Endothelial cell of umbilical vein (primary cell): ENCODE results near the gene NPB. TPM values are rescaled to one million over a fixed set of nuclear protein-coding genes. Genes with fewer than 3 reads are reported as not detected.

Source experiments
- BruUV-seq: library from RNA; stranded (reverse); fragments of 400-500 nt; replicated peaks from 2 replicates; lab custom pipeline; 2021; lab: Mats Ljungman, UMichigan
- CTCF ChIA-PET: fragments of 300-600, 350-600 bp; sonication (Branson Sonifier 250); formaldehyde crosslinking; loops from one replicate; lab custom pipeline; 2021; ENCODE audit warnings: antibody characterized with exemption, inconsistent platforms; lab: Charles Lee
- POLR2A ChIA-PET: fragments of 300-600, 350-600 bp; sonication (Branson Sonifier 250); formaldehyde crosslinking; loops from one replicate; lab custom pipeline; 2021; ENCODE audit warnings: antibody characterized with exemption, inconsistent platforms; lab: Charles Lee
- DNase-seq: peaks from one replicate; pipeline ENCODE4 v3.0.0-alpha.2; 2011; ENCODE audit warnings: low read depth, low spot score
- FAIRE-seq: peaks from 2 replicates; lab custom pipeline; 2011; peaks lifted over from hg19 to GRCh38; lab: Jason Lieb, UNC
- H2AFZ ChIP-seq: 2 replicates; pipeline ENCODE4 v1.6.0; 2012; ENCODE audit warnings: low read depth, low read length, control low read depth, inconsistent platforms
- H3K27ac ChIP-seq: 2 replicates; pipeline ENCODE4 v1.5.1; 2011; ENCODE audit warnings: low read depth, mild to moderate bottlenecking, control low read depth, low read length, moderate library complexity; ENCODE audit not compliant: insufficient read depth
- H3K27me3 ChIP-seq, 2 experiments: 2 replicates each; pipeline versions ENCODE4 v1.6.0 to v1.6.1; 2011; ENCODE audit warnings: low read length in 2 of 2, mixed read lengths in 1 of 2; ENCODE audit not compliant: control insufficient read depth in 2 of 2, insufficient read depth in 2 of 2
- H3K36me3 ChIP-seq, 2 experiments: 2 replicates in 1 of 2; 3 replicates in 1 of 2; pipeline ENCODE4 v1.5.1; 2011; ENCODE audit warnings: low read length in 2 of 2, mild to moderate bottlenecking in 1 of 2, moderate library complexity in 1 of 2; ENCODE audit not compliant: control insufficient read depth in 2 of 2, insufficient read depth in 2 of 2; ENCODE audit errors: extremely low read depth in 1 of 2
- H3K4me1 ChIP-seq: 3 replicates; pipeline ENCODE4 v1.5.1; 2011; ENCODE audit warnings: mild to moderate bottlenecking, low read length; ENCODE audit not compliant: control insufficient read depth, insufficient read depth; ENCODE audit errors: extremely low read depth
- H3K4me2 ChIP-seq: 2 replicates; pipeline ENCODE4 v1.6.1; 2011; ENCODE audit warnings: low read length, control low read depth, mixed read lengths; ENCODE audit not compliant: insufficient read depth
- H3K4me3 ChIP-seq, 3 experiments: fragments of 200-600 bp in 1 of 3; sonication (generic), shearing (Covaris generic) in 1 of 3; replicated peaks in 1 of 3; 2 replicates each; pipeline ENCODE4 v1.5.1; 2011 to 2016; ENCODE audit warnings: control low read depth in 3 of 3, low read length in 3 of 3, mild to moderate bottlenecking in 2 of 3, inconsistent platforms in 1 of 3, low read depth in 1 of 3, moderate library complexity in 1 of 3; ENCODE audit not compliant: insufficient read depth in 1 of 3
- H3K79me2 ChIP-seq: 2 replicates; pipeline ENCODE4 v1.6.0; 2012; ENCODE audit warnings: low read length, inconsistent platforms; ENCODE audit not compliant: control insufficient read depth, insufficient read depth
- H3K9ac ChIP-seq: replicated peaks from 2 replicates; pipeline ENCODE3; 2011; ENCODE audit warnings: low read length, control low read depth; ENCODE audit not compliant: insufficient read depth; ENCODE audit errors: extremely low read depth
- H3K9me1 ChIP-seq: replicated peaks from 3 replicates; pipeline ENCODE4 v1.6.0; 2011; ENCODE audit warnings: mild to moderate bottlenecking, low read length; ENCODE audit not compliant: control insufficient read depth, insufficient read depth; ENCODE audit errors: extremely low read depth
- H3K9me3 ChIP-seq: replicated peaks from 2 replicates; pipeline ENCODE4 v1.5.1; 2012; ENCODE audit warnings: low read length, inconsistent platforms; ENCODE audit not compliant: control insufficient read depth, insufficient read depth
- H4K20me1 ChIP-seq: replicated peaks from 2 replicates; pipeline ENCODE3; 2011; ENCODE audit warnings: mild to moderate bottlenecking, low read length; ENCODE audit not compliant: control insufficient read depth, insufficient read depth; ENCODE audit errors: extremely low read depth
- EZH2 ChIP-seq: IDR thresholded peaks from 2 replicates; pipeline ENCODE4 v1.6.1; 2012; ENCODE audit warnings: borderline replicate concordance, low read depth, mild to moderate bottlenecking, moderate library complexity, low read length, inconsistent platforms; ENCODE audit not compliant: severe bottlenecking
- GATA2 ChIP-seq: IDR thresholded peaks from 2 replicates; pipeline ENCODE4 v1.7.0; 2011; ENCODE audit warnings: low read depth, mild to moderate bottlenecking, moderate library complexity, mixed read lengths, low read length; ENCODE audit not compliant: insufficient read length, insufficient read depth
- JUN ChIP-seq: IDR thresholded peaks from 2 replicates; pipeline ENCODE4 v1.6.1; 2011; ENCODE audit warnings: borderline replicate concordance, low read depth; ENCODE audit not compliant: insufficient read length, insufficient read depth
- MYC ChIP-seq: IDR thresholded peaks from one replicate; pipeline ENCODE4 v1.6.1; 2011; ENCODE audit warnings: mild to moderate bottlenecking, low read depth, low read length
- POLR2A ChIP-seq: IDR thresholded peaks from 2 replicates; pipeline ENCODE4 v1.6.1; 2012; ENCODE audit warnings: low read depth, mild to moderate bottlenecking, control low read depth, low read length
- POLR2AphosphoS5 ChIP-seq: IDR thresholded peaks from 2 replicates; pipeline ENCODE4 v1.6.1; 2012; ENCODE audit warnings: low read depth, mild to moderate bottlenecking, control low read depth, low read length, moderate library complexity; ENCODE audit not compliant: insufficient read depth
- dilution Hi-C: fragments of 300-500 bp; cut with MboI; formaldehyde crosslinking; loops from one replicate; pipeline ENCODE4 v1.15.0; 2019; ENCODE audit warnings: low sequenced_read_pairs; ENCODE audit not compliant: extremely low pct_ligation_motif_present
- intact Hi-C: fragments of 100-400 bp; cut with micrococcal nuclease; formaldehyde crosslinking; loops from one replicate; pipeline ENCODE4 v1.10.0; 2022
- polyA plus RNA-seq, 4 experiments: library from polyadenylated mRNA; depleted of rRNA in 3 of 4; stranded (reverse) in 3 of 4; unstranded in 1 of 4; fragments of >200 nt; gene quantifications; 2 replicates each; pipeline versions ENCODE4 v1.2.1 to v1.2.3, GENCODE V29; 2011 to 2012; ENCODE audit warnings: missing spikeins in 1 of 4
- total RNA-seq: library from RNA; stranded (reverse); gene quantifications from 2 replicates; pipeline ENCODE4 v1.2.3, GENCODE V29; 2021
- TF ChIP-seq, protein P1 (sequence below): IDR thresholded peaks from 2 replicates; pipeline ENCODE4 v1.6.1; 2011; ENCODE audit not compliant: insufficient read depth, insufficient read length

Gene NPB
- total and polyA plus RNA-seq, 2 donors (not counting 3 experiments of a cell fraction or from before 2014, with no cell fraction given): 0.33 to 0.42 TPM

- peaks cover 8% of the 10 kb centered on the region for H3K79me2 ChIP-seq
- H3K4me2 ChIP-seq: no peak overlapping the region
- H2AFZ ChIP-seq: no peak overlapping the region
- no peak overlapping the region for H3K9ac ChIP-seq
- POLR2A ChIA-PET: no interaction called here
- no peak overlapping the region for H3K4me3 ChIP-seq
- dilution Hi-C loops (no loop called here), intact Hi-C loops (loop anchor here (5.0 kb wide), 1 partner anchor 42 kb away; the partner anchor contains the start of gene ASPSCR1)
- DNase-seq (no peak), FAIRE-seq (no peak)
- TF ChIP-seq, protein P1, sequence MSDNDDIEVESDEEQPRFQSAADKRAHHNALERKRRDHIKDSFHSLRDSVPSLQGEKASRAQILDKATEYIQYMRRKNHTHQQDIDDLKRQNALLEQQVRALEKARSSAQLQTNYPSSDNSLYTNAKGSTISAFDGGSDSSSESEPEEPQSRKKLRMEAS: no peak
- TF ChIP-seq EZH2: no peak
- TF ChIP-seq POLR2A: no peak
- no peak for TF ChIP-seq POLR2AphosphoS5
- no peak for TF ChIP-seq JUN
- TF ChIP-seq GATA2: no peak
- H3K4me1 ChIP-seq: peaks cover 7% of the 10 kb centered on the region
- BruUV-seq: no TSS peak
- H3K9me1 ChIP-seq: no peaks in the 10 kb centered on the region
- no peak overlapping the region for H3K27ac ChIP-seq
- H3K36me3 ChIP-seq: peaks cover 0 to 5% of the 10 kb centered on the region in 2 experiments
- CTCF ChIA-PET: no interaction called here
- no peaks in the 10 kb centered on the region for H3K27me3 ChIP-seq
- no peaks in the 10 kb centered on the region for H4K20me1 ChIP-seq
- no peaks in the 10 kb centered on the region for H3K9me3 ChIP-seq
Observed at GRCh38 chr17:81934850-81935708, 33.0 kb downstream of the NPB start.

DNA sequence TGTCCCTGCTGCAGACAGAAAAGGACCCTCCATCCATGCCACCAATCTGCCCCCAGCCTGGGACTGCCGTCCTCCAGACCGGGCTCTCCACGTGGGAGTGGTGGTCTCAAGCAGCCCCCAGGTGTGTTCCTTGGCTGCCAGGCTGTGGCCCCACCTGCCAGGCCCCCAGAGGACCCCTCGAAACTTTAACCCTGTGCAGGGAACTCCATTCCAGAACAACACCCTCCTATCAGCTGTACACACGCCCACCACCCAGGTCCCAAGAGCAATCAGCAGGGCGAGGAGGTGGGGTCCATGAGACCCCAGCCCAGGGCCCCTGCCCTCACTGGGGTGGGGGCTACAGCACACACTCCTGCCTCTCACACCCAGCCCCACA, 33.7 kb downstream of the NPB start:
- Histone ChIP-seq H3K36me3 (peaks cover 0 to 5% of the 10 kb centered on the region in 2 experiments), H4K20me1 (no peaks in the 10 kb centered on the region), H3K4me1 (peaks cover 7% of the 10 kb centered on the region), H2AFZ (no peak overlapping the region), H3K27ac (no peak overlapping the region), H3K4me2 (no peak overlapping the region), H3K9me1 (no peaks in the 10 kb centered on the region), H3K9me3 (no peaks in the 10 kb centered on the region), H3K9ac (no peak overlapping the region), H3K79me2 (peaks cover 8% of the 10 kb centered on the region), H3K4me3 (no peak overlapping the region), H3K27me3 (no peaks in the 10 kb centered on the region)
- FAIRE-seq: no peak
- dilution Hi-C loops (no loop called here), intact Hi-C loops (loop anchor here (5.0 kb wide), 1 partner anchor 42 kb away; the partner anchor contains the start of gene ASPSCR1)
- ChIA-PET CTCF (interaction anchor here (1.3 kb wide), 1 partner anchor 24 kb away, joined by 8 read pairs; no protein-coding TSS in a partner anchor), POLR2A (no interaction called here)
- BruUV-seq: no TSS peak
- TF ChIP-seq POLR2AphosphoS5: no peak
- TF ChIP-seq MYC: no peak
- TF ChIP-seq, protein P1: no peak
- no peak for TF ChIP-seq POLR2A
- no peak for TF ChIP-seq GATA2
- DNase-seq: no peak
